Caco-2 (cell line): Measurements from ENCODE around the gene RUSC2. TPM values are rescaled to one million over a fixed set of nuclear protein-coding genes. Genes with fewer than 3 reads are reported as not detected.
"Not testable (repeated sequence)": the region's sequence is repeated elsewhere in the genome, so short reads cannot be mapped to it uniquely, and the experiment has no call there.

Source experiments
- BruUV-seq: library from RNA; stranded (reverse); fragments of 400-500 nt; replicated peaks from 2 replicates; lab custom pipeline; 2021; lab: Mats Ljungman, UMichigan
- CTCF ChIA-PET: fragments of 300-600 bp; sonication (Branson Sonifier 250); formaldehyde crosslinking; loops from one replicate; lab custom pipeline; 2022; ENCODE audit warnings: antibody characterized with exemption; lab: Charles Lee
- POLR2A ChIA-PET: fragments of 300-600 bp; sonication (Branson Sonifier 250); formaldehyde crosslinking; loops from one replicate; lab custom pipeline; 2022; ENCODE audit warnings: antibody characterized with exemption; lab: Charles Lee
- DNase-seq, 2 experiments: peaks; one replicate each; pipeline versions ENCODE4 v3.0.0 to v3.0.0-alpha.2; 2020 to 2022
- H3K27me3 ChIP-seq: replicated peaks from 2 replicates; pipeline ENCODE4 v1.6.0; 2011; ENCODE audit warnings: low read length; ENCODE audit not compliant: control insufficient read depth, insufficient read depth
- H3K36me3 ChIP-seq: 2 replicates; pipeline ENCODE4 v1.5.1; 2011; ENCODE audit warnings: low read length; ENCODE audit not compliant: control insufficient read depth, insufficient read depth
- H3K4me1 ChIP-seq: fragments of 250-450 bp; sonication (Bioruptor Pico); 2 replicates; pipeline ENCODE4 v1.5.1; 2020; ENCODE audit warnings: mild to moderate bottlenecking
- H3K4me3 ChIP-seq: 2 replicates; pipeline ENCODE4 v1.5.1; 2011; ENCODE audit warnings: low read depth, mild to moderate bottlenecking, control low read depth, low read length
- H3K9me3 ChIP-seq: fragments of 250-450 bp; sonication (Bioruptor Pico); 2 replicates; pipeline ENCODE4 v1.5.1; 2020; ENCODE audit warnings: mild to moderate bottlenecking, moderate library complexity
- H3K27ac Mint-ChIP-seq: one replicate; pipeline ENCODE4 v1.8.0; 2022; ENCODE audit warnings: mixed read lengths; ENCODE audit not compliant: unreplicated experiment
- H3K27me3 Mint-ChIP-seq: one replicate; pipeline ENCODE4 v1.8.0; 2022; ENCODE audit warnings: mixed read lengths; ENCODE audit not compliant: insufficient read depth, unreplicated experiment
- H3K36me3 Mint-ChIP-seq: one replicate; pipeline ENCODE4 v1.8.0; 2022; ENCODE audit warnings: mild to moderate bottlenecking, mixed read lengths; ENCODE audit not compliant: insufficient read depth, unreplicated experiment
- H3K4me1 Mint-ChIP-seq: one replicate; pipeline ENCODE4 v1.8.0; 2022; ENCODE audit warnings: low read depth, mixed read lengths; ENCODE audit not compliant: unreplicated experiment
- H3K4me3 Mint-ChIP-seq: one replicate; pipeline ENCODE4 v1.8.0; 2022; ENCODE audit warnings: mild to moderate bottlenecking, moderate library complexity, mixed read lengths; ENCODE audit not compliant: unreplicated experiment
- H3K9me3 Mint-ChIP-seq: one replicate; pipeline ENCODE4 v1.8.0; 2022; ENCODE audit warnings: mixed read lengths; ENCODE audit not compliant: unreplicated experiment
- CTCF ChIP-seq, 2 experiments: fragments of 200-600 bp in 1 of 2; IDR thresholded peaks; 1 replicate in 1 of 2; 2 replicates in 1 of 2; pipeline versions ENCODE4 v1.5.1 to v1.8.0; 2011 to 2022; ENCODE audit warnings: antibody characterized with exemption in 1 of 2, control low read depth in 1 of 2, inconsistent platforms in 1 of 2, low read depth in 1 of 2, low read length in 1 of 2, mild to moderate bottlenecking in 1 of 2, moderate library complexity in 1 of 2; ENCODE audit not compliant: insufficient read depth in 1 of 2, severe bottlenecking in 1 of 2, unreplicated experiment in 1 of 2
- intact Hi-C: fragments of 100-400 bp; cut with micrococcal nuclease; formaldehyde crosslinking; loops from one replicate; pipeline ENCODE4 v1.10.0; 2022; ENCODE audit not compliant: unreplicated experiment
- total RNA-seq: library from RNA; stranded (reverse); gene quantifications from 2 replicates; pipeline ENCODE4 v1.2.3, GENCODE V29; 2022

The RUSC2 gene
- total RNA-seq, 1 experiment from 2014 or later, result 13.0 TPM

GRCh38 chr9:35490910-35491465, 1.1 kb downstream of the RUSC2 start:
- intact Hi-C loops, result loop anchor here (1.0 kb wide), 2 partner anchors 20 to 48 kb away; no protein-coding TSS in a partner anchor

GRCh38 chr9:35493119-35493518, 3.2 kb downstream of the RUSC2 start:
- POLR2A ChIA-PET, H3K9me3 ChIP-seq, H3K27me3 ChIP-seq, intact Hi-C loops, CTCF ChIA-PET, H3K9me3 Mint-ChIP-seq, H3K4me3 Mint-ChIP-seq, H3K27ac Mint-ChIP-seq, H3K4me3 ChIP-seq, H3K36me3 ChIP-seq, DNase-seq, BruUV-seq, H3K27me3 Mint-ChIP-seq: not testable (repeated sequence)
- H3K36me3 Mint-ChIP-seq, result peaks cover 30% of the 10 kb centered on the region
- peaks cover 14% of the 10 kb centered on the region for H3K4me1 Mint-ChIP-seq
- H3K4me1 ChIP-seq, result peaks cover 13% of the 10 kb centered on the region

More at GRCh38 chr9:35490910-35491465, 1.1 kb downstream of the RUSC2 start:
- TSS peak; percentile 34 for BruUV-seq
- H3K9me3 Mint-ChIP-seq, result no peaks in the 10 kb centered on the region
- H3K27me3 Mint-ChIP-seq, result no peaks in the 10 kb centered on the region
- Histone ChIP-seq H3K27me3 (no peaks in the 10 kb centered on the region), H3K9me3 (no peaks in the 10 kb centered on the region), H3K4me1 (peaks cover 18% of the 10 kb centered on the region), H3K36me3 (no peaks in the 10 kb centered on the region), H3K4me3 (peak overlapping the region; percentile 52)
- H3K36me3 Mint-ChIP-seq, result peaks cover 32% of the 10 kb centered on the region
- ChIA-PET CTCF (interaction anchor here (2.5 kb wide), 1 partner anchor 63 kb away, joined by 27 read pairs; no protein-coding TSS in a partner anchor), POLR2A (no interaction called here)
- no peak for TF ChIP-seq CTCF (IDR thresholded peaks at IDR 0.05; ENCODE audit: insufficient read depth in 1 of 2, low read depth in 1 of 2, low read length in 1 of 2, severe bottlenecking in 1 of 2, unreplicated experiment in 1 of 2)
- peaks cover 26% of the 10 kb centered on the region for H3K4me1 Mint-ChIP-seq
- H3K27ac Mint-ChIP-seq, result peak overlapping the region; percentile 93
- H3K4me3 Mint-ChIP-seq, result peak overlapping the region; percentile 97
- DNase-seq, result no peak

GRCh38 chr9:35495984-35496383, 6.1 kb downstream of the RUSC2 start:
- H3K36me3 ChIP-seq, result no peaks in the 10 kb centered on the region
- no peak overlapping the region for H3K4me3 ChIP-seq
- no peak overlapping the region for H3K4me3 Mint-ChIP-seq
- ChIA-PET POLR2A (interaction anchor here (0.5 kb wide), 1 partner anchor 425 kb away, joined by 8 read pairs; no protein-coding TSS in a partner anchor), CTCF (no interaction called here)
- H3K27me3 Mint-ChIP-seq, result no peaks in the 10 kb centered on the region
- no peak overlapping the region for H3K27ac Mint-ChIP-seq
- peaks cover 8% of the 10 kb centered on the region for H3K4me1 ChIP-seq
- no peak for TF ChIP-seq CTCF (IDR thresholded peaks at IDR 0.05; ENCODE audit: insufficient read depth in 1 of 2, low read depth in 1 of 2, low read length in 1 of 2, severe bottlenecking in 1 of 2, unreplicated experiment in 1 of 2)
- no peaks in the 10 kb centered on the region for H3K9me3 Mint-ChIP-seq
- no TSS peak for BruUV-seq
- intact Hi-C loops, result no loop called here
- H3K4me1 Mint-ChIP-seq, result peaks cover 7% of the 10 kb centered on the region
- peaks cover 13% of the 10 kb centered on the region for H3K36me3 Mint-ChIP-seq
- 0 out of 2 replicates have a peak, but pooled peaks cover 3% of the 10 kb centered on the region for H3K9me3 ChIP-seq
- DNase-seq, result no peak
- no peaks in the 10 kb centered on the region for H3K27me3 ChIP-seq

- BruUV-seq, H3K27me3 ChIP-seq, POLR2A ChIA-PET, H3K4me1 ChIP-seq, intact Hi-C loops, H3K4me1 Mint-ChIP-seq, H3K4me3 ChIP-seq, H3K9me3 ChIP-seq, H3K36me3 ChIP-seq, H3K27ac Mint-ChIP-seq, CTCF ChIA-PET, H3K27me3 Mint-ChIP-seq, H3K9me3 Mint-ChIP-seq, DNase-seq, H3K4me3 Mint-ChIP-seq: not testable (repeated sequence)
- peaks cover 13% of the 10 kb centered on the region for H3K36me3 Mint-ChIP-seq
These were observed 8.3 kb downstream of the RUSC2 start for GRCh38 chr9:35498245-35498644.
